ENCODE data around the gene C3orf49.

DNA sequence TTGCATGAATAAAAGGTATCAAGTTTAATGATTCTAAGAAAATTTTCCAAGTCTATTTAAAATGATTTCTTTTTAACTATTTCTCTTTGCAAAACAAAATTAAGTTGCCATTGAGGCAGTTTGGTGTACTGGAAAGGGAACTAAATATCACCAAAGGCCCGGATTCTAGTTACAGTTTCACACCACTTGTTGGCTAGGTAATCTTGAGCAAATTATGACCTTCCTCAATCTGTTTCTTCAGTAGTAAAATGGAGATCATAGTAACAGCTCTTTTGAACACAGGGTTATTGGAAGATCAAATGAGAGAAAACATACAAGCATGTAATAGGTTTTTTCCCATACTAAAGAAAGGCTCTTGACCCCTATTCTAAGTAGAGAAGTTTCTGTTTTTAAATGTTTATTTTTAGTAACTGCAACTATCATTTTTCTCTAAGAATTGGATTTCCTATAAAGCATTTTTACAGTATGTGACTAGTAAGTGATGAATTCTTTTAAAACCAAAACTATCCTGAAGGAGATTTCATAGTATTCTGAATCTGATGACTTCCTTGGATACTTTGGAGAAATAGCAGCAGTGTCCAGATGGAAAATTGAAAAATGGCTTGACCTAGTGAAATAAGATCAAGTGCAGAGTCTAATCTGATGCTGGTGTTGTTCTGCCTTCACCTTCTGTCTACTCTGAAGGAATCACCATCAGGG, 77.4 kb downstream of the C3orf49 start:
- TF ChIP-seq, protein P1, sequence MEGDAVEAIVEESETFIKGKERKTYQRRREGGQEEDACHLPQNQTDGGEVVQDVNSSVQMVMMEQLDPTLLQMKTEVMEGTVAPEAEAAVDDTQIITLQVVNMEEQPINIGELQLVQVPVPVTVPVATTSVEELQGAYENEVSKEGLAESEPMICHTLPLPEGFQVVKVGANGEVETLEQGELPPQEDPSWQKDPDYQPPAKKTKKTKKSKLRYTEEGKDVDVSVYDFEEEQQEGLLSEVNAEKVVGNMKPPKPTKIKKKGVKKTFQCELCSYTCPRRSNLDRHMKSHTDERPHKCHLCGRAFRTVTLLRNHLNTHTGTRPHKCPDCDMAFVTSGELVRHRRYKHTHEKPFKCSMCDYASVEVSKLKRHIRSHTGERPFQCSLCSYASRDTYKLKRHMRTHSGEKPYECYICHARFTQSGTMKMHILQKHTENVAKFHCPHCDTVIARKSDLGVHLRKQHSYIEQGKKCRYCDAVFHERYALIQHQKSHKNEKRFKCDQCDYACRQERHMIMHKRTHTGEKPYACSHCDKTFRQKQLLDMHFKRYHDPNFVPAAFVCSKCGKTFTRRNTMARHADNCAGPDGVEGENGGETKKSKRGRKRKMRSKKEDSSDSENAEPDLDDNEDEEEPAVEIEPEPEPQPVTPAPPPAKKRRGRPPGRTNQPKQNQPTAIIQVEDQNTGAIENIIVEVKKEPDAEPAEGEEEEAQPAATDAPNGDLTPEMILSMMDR (IDR thresholded peaks at IDR 0.05) = no peak
- TF ChIP-seq POLR2AphosphoS5 (IDR thresholded peaks at IDR 0.05) = no peak
- no peak for TF ChIP-seq POLR2A (IDR thresholded peaks at IDR 0.05)

Measured in stomach (tissue), 4 donors.